Chondrocyte (in vitro differentiated cells): ENCODE results near the gene RNF207. TPM values are rescaled to one million over a fixed set of nuclear protein-coding genes. Genes with fewer than 3 reads are reported as not detected.

Experiments used
- DNase-seq: peaks from one replicate; pipeline ENCODE4 v3.0.0; 2021; ENCODE audit warnings: mixed read lengths, low spot score
- H3K27ac Mint-ChIP-seq: one replicate; pipeline ENCODE4 v1.8.0; 2021; ENCODE audit warnings: mild to moderate bottlenecking, moderate library complexity, mixed read lengths; ENCODE audit not compliant: unreplicated experiment
- H3K27me3 Mint-ChIP-seq: 2 replicates; pipeline ENCODE4 v1.8.0; 2021; ENCODE audit warnings: low read depth, mixed read lengths
- H3K36me3 Mint-ChIP-seq: 2 replicates; pipeline ENCODE4 v1.8.0; 2021; ENCODE audit warnings: low read depth, mixed read lengths
- H3K4me1 Mint-ChIP-seq: 2 replicates; pipeline ENCODE4 v1.8.0; 2021; ENCODE audit warnings: low read depth, mild to moderate bottlenecking, mixed read lengths
- H3K4me3 Mint-ChIP-seq: one replicate; pipeline ENCODE4 v1.8.0; 2021; ENCODE audit warnings: mild to moderate bottlenecking, moderate library complexity, mixed read lengths; ENCODE audit not compliant: unreplicated experiment
- H3K9me3 Mint-ChIP-seq: 2 replicates; pipeline ENCODE4 v1.8.0; 2021; ENCODE audit warnings: low read depth, mixed read lengths
- total RNA-seq: library from RNA; stranded (reverse); gene quantifications from 3 replicates; pipeline ENCODE4 v1.2.1, GENCODE V29; 2021
- TF ChIP-seq, protein P1 (sequence below): fragments of 200-600 bp; sonication (generic); IDR thresholded peaks from 2 replicates; pipeline ENCODE4 v1.5.0; 2021; ENCODE audit warnings: antibody characterized with exemption, mild to moderate bottlenecking, moderate library complexity

RNF207 gene
- total RNA-seq, 1 donor from 2014 or later: 19.9 TPM

- no peak overlapping the region for H3K27ac Mint-ChIP-seq
- peaks cover 11% of the 10 kb centered on the region for H3K4me1 Mint-ChIP-seq
- no peak for DNase-seq
- H3K4me3 Mint-ChIP-seq: no peak overlapping the region
- H3K9me3 Mint-ChIP-seq: no peaks in the 10 kb centered on the region
- TF ChIP-seq, protein P1, sequence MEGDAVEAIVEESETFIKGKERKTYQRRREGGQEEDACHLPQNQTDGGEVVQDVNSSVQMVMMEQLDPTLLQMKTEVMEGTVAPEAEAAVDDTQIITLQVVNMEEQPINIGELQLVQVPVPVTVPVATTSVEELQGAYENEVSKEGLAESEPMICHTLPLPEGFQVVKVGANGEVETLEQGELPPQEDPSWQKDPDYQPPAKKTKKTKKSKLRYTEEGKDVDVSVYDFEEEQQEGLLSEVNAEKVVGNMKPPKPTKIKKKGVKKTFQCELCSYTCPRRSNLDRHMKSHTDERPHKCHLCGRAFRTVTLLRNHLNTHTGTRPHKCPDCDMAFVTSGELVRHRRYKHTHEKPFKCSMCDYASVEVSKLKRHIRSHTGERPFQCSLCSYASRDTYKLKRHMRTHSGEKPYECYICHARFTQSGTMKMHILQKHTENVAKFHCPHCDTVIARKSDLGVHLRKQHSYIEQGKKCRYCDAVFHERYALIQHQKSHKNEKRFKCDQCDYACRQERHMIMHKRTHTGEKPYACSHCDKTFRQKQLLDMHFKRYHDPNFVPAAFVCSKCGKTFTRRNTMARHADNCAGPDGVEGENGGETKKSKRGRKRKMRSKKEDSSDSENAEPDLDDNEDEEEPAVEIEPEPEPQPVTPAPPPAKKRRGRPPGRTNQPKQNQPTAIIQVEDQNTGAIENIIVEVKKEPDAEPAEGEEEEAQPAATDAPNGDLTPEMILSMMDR: no peak
- H3K36me3 Mint-ChIP-seq: peaks cover 2% of the 10 kb centered on the region
- H3K27me3 Mint-ChIP-seq: no peaks in the 10 kb centered on the region
Observed at GRCh38 chr1:6265151-6265550, 59.2 kb downstream of the RNF207 start.

GRCh38 chr1:6266641-6267040, 60.7 kb downstream of the RNF207 start:
- no peaks in the 10 kb centered on the region for H3K9me3 Mint-ChIP-seq
- no peak for DNase-seq
- no peak overlapping the region for H3K27ac Mint-ChIP-seq
- peaks cover 2% of the 10 kb centered on the region for H3K36me3 Mint-ChIP-seq
- TF ChIP-seq, protein P1: no peak
- peaks cover 13% of the 10 kb centered on the region for H3K4me1 Mint-ChIP-seq
- H3K27me3 Mint-ChIP-seq: no peaks in the 10 kb centered on the region
- H3K4me3 Mint-ChIP-seq: no peak overlapping the region

- no peak overlapping the region for H3K27ac Mint-ChIP-seq
- H3K27me3 Mint-ChIP-seq: no peaks in the 10 kb centered on the region
- DNase-seq: no peak
- peaks cover 13% of the 10 kb centered on the region for H3K4me1 Mint-ChIP-seq
- TF ChIP-seq, protein P1: no peak
- H3K36me3 Mint-ChIP-seq: peaks cover 2% of the 10 kb centered on the region
- no peak overlapping the region for H3K4me3 Mint-ChIP-seq
- H3K9me3 Mint-ChIP-seq: no peaks in the 10 kb centered on the region
Observed at GRCh38 chr1:6267686-6268322, 61.9 kb downstream of the RNF207 start.

- H3K27ac Mint-ChIP-seq: no peak overlapping the region
Observed at GRCh38 chr1:6268415-6268814, 62.5 kb downstream of the RNF207 start.

GRCh38 chr1:6269296-6269695, 63.4 kb downstream of the RNF207 start:
- Mint-ChIP-seq H3K4me3 (no peak overlapping the region), H3K9me3 (no peaks in the 10 kb centered on the region), H3K36me3 (peaks cover 2% of the 10 kb centered on the region), H3K27ac (no peak overlapping the region), H3K27me3 (no peaks in the 10 kb centered on the region), H3K4me1 (peaks cover 18% of the 10 kb centered on the region)
- TF ChIP-seq, protein P1: no peak
- DNase-seq: no peak

More at GRCh38 chr1:6268415-6268814, 62.5 kb downstream of the RNF207 start:
- Mint-ChIP-seq H3K4me1 (peaks cover 16% of the 10 kb centered on the region), H3K4me3 (no peak overlapping the region), H3K36me3 (peaks cover 2% of the 10 kb centered on the region), H3K9me3 (no peaks in the 10 kb centered on the region), H3K27me3 (no peaks in the 10 kb centered on the region)
- DNase-seq: no peak
- TF ChIP-seq, protein P1: no peak
